ENCODE results near the gene TBX5. TPM values are rescaled to one million over a fixed set of nuclear protein-coding genes. Genes with fewer than 3 reads are reported as not detected.

Gene TBX5
- total and polyA plus RNA-seq, 9 of the 15 experiments (the other 6 are each of a cell fraction or from before 2014, with no cell fraction given), result not detected

GRCh38 chr12:114408886-114409851 lies 3.2 kb upstream of the TBX5 start:
- intact Hi-C loops (cut with micrococcal nuclease) (no loop called here), in situ Hi-C loops (cut with MboI) (no loop called here)
- H3K4me2 ChIP-seq (ENCODE audit: insufficient read depth, low read length), result no peak overlapping the region
- H3K4me3 ChIP-seq, result no peak overlapping the region
- peaks cover 68 to 86% of the 10 kb centered on the region in 2 experiments; a peak in 4 of 5 replicates for H3K27me3 ChIP-seq (ENCODE audit: control insufficient read depth in 2 of 2, insufficient read depth in 2 of 2, low read length in 2 of 2)
- 0 out of 2 replicates have a peak, but pooled peaks cover 10% of the 10 kb centered on the region for H4K20me1 ChIP-seq (replicated peaks; ENCODE audit: control insufficient read depth, insufficient read depth, low read length)
- ATAC-seq, result no peak
- ChIA-PET CTCF (ENCODE audit: low intra/inter-chr PET ratio) (no interaction called here), POLR2A (no interaction called here)
- no peaks in the 10 kb centered on the region for H3K9me3 ChIP-seq (replicated peaks; ENCODE audit: control insufficient read depth, insufficient read depth, low read depth, low read length)
- H3K4me1 ChIP-seq (replicated peaks in 1 of 2; ENCODE audit: control insufficient read depth in 2 of 2, insufficient read depth in 2 of 2, low read length in 2 of 2), result peaks cover 0 to 9% of the 10 kb centered on the region in 2 experiments; a peak in 2 of 5 replicates
- no peaks in the 10 kb centered on the region for H3K36me3 ChIP-seq (ENCODE audit: control insufficient read depth, insufficient read depth, low read length)
- no peak for FAIRE-seq
- H3K79me2 ChIP-seq (ENCODE audit: control insufficient read depth, insufficient read depth, low read length), result no peaks in the 10 kb centered on the region
- no peak overlapping the region for H3K27ac ChIP-seq (ENCODE audit: extremely low read depth, low read depth, low read length)
- no peak for TF ChIP-seq SRSF7 (optimal IDR thresholded peaks at IDR 0.05; ENCODE audit: low read depth, low read length)
- no peak for TF ChIP-seq MCM5 (IDR thresholded peaks at IDR 0.05; ENCODE audit: low read depth)
- no peak for TF ChIP-seq KDM4B (IDR thresholded peaks at IDR 0.05; ENCODE audit: borderline replicate concordance in 2 of 2, low read depth in 1 of 2)
- no peak for TF ChIP-seq EWSR1 (IDR thresholded peaks at IDR 0.05; ENCODE audit: borderline replicate concordance, low read depth, partially characterized antibody)
- TF ChIP-seq BDP1 (IDR thresholded peaks at IDR 0.05; ENCODE audit: insufficient read depth, insufficient read length), result no peak
- TF ChIP-seq, protein P1, sequence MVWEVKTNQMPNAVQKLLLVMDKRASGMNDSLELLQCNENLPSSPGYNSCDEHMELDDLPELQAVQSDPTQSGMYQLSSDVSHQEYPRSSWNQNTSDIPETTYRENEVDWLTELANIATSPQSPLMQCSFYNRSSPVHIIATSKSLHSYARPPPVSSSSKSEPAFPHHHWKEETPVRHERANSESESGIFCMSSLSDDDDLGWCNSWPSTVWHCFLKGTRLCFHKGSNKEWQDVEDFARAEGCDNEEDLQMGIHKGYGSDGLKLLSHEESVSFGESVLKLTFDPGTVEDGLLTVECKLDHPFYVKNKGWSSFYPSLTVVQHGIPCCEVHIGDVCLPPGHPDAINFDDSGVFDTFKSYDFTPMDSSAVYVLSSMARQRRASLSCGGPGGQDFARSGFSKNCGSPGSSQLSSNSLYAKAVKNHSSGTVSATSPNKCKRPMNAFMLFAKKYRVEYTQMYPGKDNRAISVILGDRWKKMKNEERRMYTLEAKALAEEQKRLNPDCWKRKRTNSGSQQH (CRISPR knock-in tag; IDR thresholded peaks at IDR 0.05), result no peak
- TF ChIP-seq, protein P2, sequence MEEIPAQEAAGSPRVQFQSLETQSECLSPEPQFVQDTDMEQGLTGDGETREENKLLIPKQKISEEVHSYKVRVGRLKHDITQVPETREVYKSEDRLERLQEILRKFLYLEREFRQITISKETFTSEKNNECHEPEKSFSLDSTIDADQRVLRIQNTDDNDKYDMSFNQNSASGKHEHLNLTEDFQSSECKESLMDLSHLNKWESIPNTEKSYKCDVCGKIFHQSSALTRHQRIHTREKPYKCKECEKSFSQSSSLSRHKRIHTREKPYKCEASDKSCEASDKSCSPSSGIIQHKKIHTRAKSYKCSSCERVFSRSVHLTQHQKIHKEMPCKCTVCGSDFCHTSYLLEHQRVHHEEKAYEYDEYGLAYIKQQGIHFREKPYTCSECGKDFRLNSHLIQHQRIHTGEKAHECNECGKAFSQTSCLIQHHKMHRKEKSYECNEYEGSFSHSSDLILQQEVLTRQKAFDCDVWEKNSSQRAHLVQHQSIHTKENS (CRISPR knock-in tag; IDR thresholded peaks at IDR 0.05), result no peak
- TF ChIP-seq ZSCAN29 (IDR thresholded peaks at IDR 0.05), result peak; percentile 41; the same call in 1 of the 2 replicates
- no peak for TF ChIP-seq ZNF695 (CRISPR knock-in tag; IDR thresholded peaks at IDR 0.05)
- BruUV-seq (replicated peaks), result no TSS peak
- H3K9ac ChIP-seq (ENCODE audit: insufficient read depth in 1 of 2, low read depth in 2 of 2, low read length in 2 of 2), result no peak overlapping the region
- 4% methylated on average over 58 of the region's 71 CpGs for WGBS (ENCODE audit: insufficient coverage, low coverage, missing lambda C conversion rate)
- no peak for DNase-seq (ENCODE audit: extremely low read depth in 1 of 4, low spot score in 3 of 4)
- no peak overlapping the region for H2AFZ ChIP-seq (ENCODE audit: low read depth, low read length)
- peaks cover 3% of the 10 kb centered on the region for H3K9me1 ChIP-seq (ENCODE audit: control insufficient read depth, insufficient read depth, low read length)
